HepG2 (cell line): Measurements from ENCODE around the gene CASR. TPM values are rescaled to one million over a fixed set of nuclear protein-coding genes. Genes with fewer than 3 reads are reported as not detected.

Experiments
- ATAC-seq: fragments of 200-7000 bp; cut with Tn5 transposase; 3 replicates; pipeline ENCODE4 v1.9.1; 2020; ENCODE audit warnings: mild to moderate bottlenecking, moderate library complexity
- BruUV-seq: library from RNA; stranded (reverse); fragments of 400-500 nt; replicated peaks from 2 replicates; lab custom pipeline; 2021; lab: Mats Ljungman, UMichigan
- CTCF ChIA-PET: fragments of 300-600 bp; formaldehyde crosslinking; extraction: SDS; loops from one replicate; lab custom pipeline; 2021; ENCODE audit warnings: low total read pairs, inconsistent platforms, low intra/inter-chr PET ratio; lab: Yijun Ruan, JAX
- POLR2A ChIA-PET: fragments of 350-600 bp; sonication (Branson Sonifier 250); formaldehyde crosslinking; loops from one replicate; lab custom pipeline; 2020; ENCODE audit warnings: antibody characterized with exemption, inconsistent platforms; lab: Yijun Ruan, JAX
- DNase-seq: peaks from one replicate; pipeline ENCODE4 v3.0.0-alpha.2; 2015; ENCODE audit warnings: low spot score
- FAIRE-seq: peaks from 3 replicates; lab custom pipeline; 2011; peaks lifted over from hg19 to GRCh38; lab: Jason Lieb, UNC
- H2AFZ ChIP-seq: one replicate; pipeline ENCODE4 v1.6.1; 2011; ENCODE audit warnings: low read length, inconsistent platforms
- H3K27ac ChIP-seq: fragments of 300-600 bp; 3 replicates; pipeline ENCODE4 v1.8.0; 2011; ENCODE audit warnings: mixed run types, mild to moderate bottlenecking, mixed read lengths, low read length, inconsistent platforms; ENCODE audit not compliant: insufficient read depth; ENCODE audit errors: extremely low read length
- H3K27me3 ChIP-seq, 2 experiments: fragments of 200-600 bp in 1 of 2; 2 replicates in 1 of 2; 3 replicates in 1 of 2; pipeline versions ENCODE4 v1.6.0 to v1.8.0; 2011; ENCODE audit warnings: low read length in 2 of 2, mild to moderate bottlenecking in 2 of 2, moderate library complexity in 2 of 2, inconsistent platforms in 1 of 2; ENCODE audit not compliant: insufficient read depth in 2 of 2, control insufficient read depth in 1 of 2
- H3K36me3 ChIP-seq, 2 experiments: fragments of 200-600 bp in 1 of 2; replicated peaks in 1 of 2; 2 replicates in 1 of 2; 3 replicates in 1 of 2; pipeline versions ENCODE4 v1.5.1 to v1.8.0; 2011; ENCODE audit warnings: low read length in 2 of 2, inconsistent platforms in 1 of 2; ENCODE audit not compliant: insufficient read depth in 2 of 2, control insufficient read depth in 1 of 2
- H3K4me1 ChIP-seq: 2 replicates; pipeline ENCODE4 v1.5.1; 2012; ENCODE audit warnings: low read length, inconsistent platforms; ENCODE audit not compliant: insufficient read depth
- H3K4me2 ChIP-seq: 2 replicates; pipeline ENCODE4 v1.6.0; 2011; ENCODE audit warnings: low read depth, low read length, inconsistent platforms
- H3K4me3 ChIP-seq, 3 experiments: fragments of 200-600 bp in 1 of 3; sonication (generic), shearing (Covaris generic) in 1 of 3; replicated peaks in 1 of 3; 2 replicates each; pipeline ENCODE4 v1.5.1; 2011 to 2016; ENCODE audit warnings: low read length in 3 of 3, inconsistent platforms in 2 of 3, low read depth in 2 of 3, mild to moderate bottlenecking in 2 of 3, control low read depth in 1 of 3, mixed read lengths in 1 of 3; ENCODE audit not compliant: insufficient read depth in 1 of 3
- H3K79me2 ChIP-seq: one replicate; pipeline ENCODE4 v1.6.1; 2011; ENCODE audit warnings: low read length, inconsistent platforms; ENCODE audit not compliant: insufficient read depth
- H3K9ac ChIP-seq: 2 replicates; pipeline ENCODE4 v1.6.0; 2011; ENCODE audit warnings: mild to moderate bottlenecking, low read depth, low read length, inconsistent platforms; ENCODE audit not compliant: insufficient read depth
- H3K9me3 ChIP-seq: 2 replicates; pipeline ENCODE4 v1.5.1; 2012; ENCODE audit warnings: mild to moderate bottlenecking, low read length
- H4K20me1 ChIP-seq: 2 replicates; pipeline ENCODE4 v1.6.0; 2011; ENCODE audit warnings: inconsistent platforms, mild to moderate bottlenecking, low read length, moderate library complexity; ENCODE audit not compliant: insufficient read depth
- CREM ChIP-seq, 2 experiments: sonication (generic) in 1 of 2; formaldehyde crosslinking in 1 of 2; IDR thresholded peaks; 2 replicates each; pipeline versions ENCODE4 v1.4.0 to v1.6.1; 2016 to 2020; ENCODE audit warnings: antibody characterized with exemption in 1 of 2, mild to moderate bottlenecking in 1 of 2, missing genetic modification reagents in 1 of 2
- HOXA3 ChIP-seq: sonication (generic); formaldehyde crosslinking; IDR thresholded peaks from 2 replicates; pipeline ENCODE4 v1.5.0; 2020; ENCODE audit warnings: missing genetic modification reagents
- REXO4 ChIP-seq: sonication (generic); formaldehyde crosslinking; IDR thresholded peaks from 2 replicates; pipeline ENCODE4 v1.8.0; 2022; ENCODE audit warnings: missing genetic modification reagents, mild to moderate bottlenecking, borderline replicate concordance
- SALL2 ChIP-seq: sonication (generic); formaldehyde crosslinking; IDR thresholded peaks from 2 replicates; pipeline ENCODE4 v1.8.1; 2023; ENCODE audit warnings: mild to moderate bottlenecking, missing genetic modification reagents, inconsistent platforms
- ZBTB4 ChIP-seq: sonication (generic); formaldehyde crosslinking; IDR thresholded peaks from 2 replicates; pipeline ENCODE4 v1.4.0; 2020; ENCODE audit warnings: missing genetic modification reagents, mild to moderate bottlenecking, borderline replicate concordance
- ZBTB44 ChIP-seq: sonication (generic); formaldehyde crosslinking; IDR thresholded peaks from 2 replicates; pipeline ENCODE4 v1.4.0; 2020; ENCODE audit warnings: missing genetic modification reagents
- ZNF33B ChIP-seq: sonication (generic); formaldehyde crosslinking; IDR thresholded peaks from 2 replicates; pipeline ENCODE4 v1.5.1; 2020; ENCODE audit warnings: mild to moderate bottlenecking, missing genetic modification reagents
- ZNF576 ChIP-seq: sonication (generic); formaldehyde crosslinking; IDR thresholded peaks from 2 replicates; pipeline ENCODE4 v1.4.0; 2020; ENCODE audit warnings: mild to moderate bottlenecking, missing genetic modification reagents
- WGBS: methylation state at CpG from one replicate; pipeline ENCODE4 v1.1.6; 2017; ENCODE audit warnings: low lambda C conversion rate; 5-methylcytosine and 5-hydroxymethylcytosine counted together
- in situ Hi-C: cut with HindIII; loops from 2 replicates; pipeline ENCODE4 v1.10.0; 2017; ENCODE audit warnings: low pct_unique_long_range_greater_than_20kb; ENCODE audit not compliant: extremely low pct_ligation_motif_present
- intact Hi-C: fragments of 100-400 bp; cut with micrococcal nuclease; formaldehyde crosslinking; loops from one replicate; pipeline ENCODE4 v1.10.0; 2022; ENCODE audit not compliant: unreplicated experiment
- polyA plus RNA-seq, 8 experiments: library from polyadenylated mRNA; depleted of rRNA in 3 of 8; stranded (reverse) in 7 of 8; unstranded in 1 of 8; fragments of >200 nt; fragmentation: Illumina TruSeq in 4 of 8; extraction: Trizol in 4 of 8; gene quantifications; 2 replicates each; pipeline versions ENCODE4 v1.2.1 to v1.2.3, GENCODE V29; 2011 to 2016; ENCODE audit warnings: low read depth in 4 of 8, missing spikeins in 1 of 8, mixed read lengths in 1 of 8; ENCODE audit not compliant: insufficient read depth in 1 of 8
- total RNA-seq, 5 experiments: library from RNA; depleted of rRNA; stranded (reverse); fragments of >200 nt; fragmentation: Illumina TruSeq; extraction: Trizol; gene quantifications; 2 replicates each; pipeline ENCODE4 v1.2.3, GENCODE V29; 2016; ENCODE audit warnings: low read depth in 1 of 5
- TF ChIP-seq, protein P1 (sequence below): IDR thresholded peaks from 2 replicates; pipeline ENCODE4 v1.6.1; 2016; ENCODE audit warnings: missing compliant biosample characterization, missing genetic modification reagents, borderline replicate concordance

CASR gene
- total and polyA plus RNA-seq, 2 of the 13 experiments (the other 11 are each of a cell fraction or from before 2014, with no cell fraction given) = not detected

DNA sequence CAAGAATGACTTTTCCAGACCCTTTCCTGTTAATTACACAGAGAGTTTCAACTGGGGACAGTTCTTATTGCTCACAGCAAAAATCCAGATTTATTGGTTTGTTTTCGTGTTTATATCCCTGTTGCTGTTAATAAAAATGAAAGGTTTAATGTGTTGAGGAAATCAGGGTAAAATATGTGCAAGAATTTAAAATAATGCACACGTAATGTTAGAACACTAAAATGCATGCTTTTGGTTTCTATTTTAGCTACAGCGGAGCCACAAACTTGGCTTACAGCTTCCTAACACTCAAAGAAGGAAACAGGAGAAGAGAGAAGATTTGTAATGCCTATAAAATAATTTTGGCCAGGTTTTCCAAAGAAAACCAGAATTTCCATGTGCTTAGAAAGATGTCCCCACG is 62.7 kb downstream of the CASR start:
- no peak overlapping the region for H3K9ac ChIP-seq
- no peak overlapping the region for H3K4me3 ChIP-seq
- H4K20me1 ChIP-seq = no peaks in the 10 kb centered on the region
- TF ChIP-seq ZNF576 (CRISPR knock-in tag) (no peak), CREM (IDR thresholded peaks at IDR 0.05) (no peak), CREM (CRISPR knock-in tag; IDR thresholded peaks at IDR 0.05) (no peak), ZBTB44 (no peak)
- ChIA-PET CTCF (no interaction called here), POLR2A (no interaction called here)
- DNase-seq (no peak), ATAC-seq (no peak), FAIRE-seq (no peak)
- 33% methylated on average over 4 of the region's 4 CpGs for WGBS
- H3K4me1 ChIP-seq = no peaks in the 10 kb centered on the region
- no peaks in the 10 kb centered on the region for H3K9me3 ChIP-seq
- no peak overlapping the region for H3K27ac ChIP-seq
- H3K4me2 ChIP-seq = no peak overlapping the region
- no TSS peak for BruUV-seq
- H3K36me3 ChIP-seq = no peaks in the 10 kb centered on the region
- no peak overlapping the region for H2AFZ ChIP-seq
- no peaks in the 10 kb centered on the region for H3K79me2 ChIP-seq
- intact Hi-C loops = no loop called here
- in situ Hi-C loops = no loop called here
- H3K27me3 ChIP-seq = peaks cover 0 to 13% of the 10 kb centered on the region in 2 experiments; a peak in 2 of 5 replicates

DNA sequence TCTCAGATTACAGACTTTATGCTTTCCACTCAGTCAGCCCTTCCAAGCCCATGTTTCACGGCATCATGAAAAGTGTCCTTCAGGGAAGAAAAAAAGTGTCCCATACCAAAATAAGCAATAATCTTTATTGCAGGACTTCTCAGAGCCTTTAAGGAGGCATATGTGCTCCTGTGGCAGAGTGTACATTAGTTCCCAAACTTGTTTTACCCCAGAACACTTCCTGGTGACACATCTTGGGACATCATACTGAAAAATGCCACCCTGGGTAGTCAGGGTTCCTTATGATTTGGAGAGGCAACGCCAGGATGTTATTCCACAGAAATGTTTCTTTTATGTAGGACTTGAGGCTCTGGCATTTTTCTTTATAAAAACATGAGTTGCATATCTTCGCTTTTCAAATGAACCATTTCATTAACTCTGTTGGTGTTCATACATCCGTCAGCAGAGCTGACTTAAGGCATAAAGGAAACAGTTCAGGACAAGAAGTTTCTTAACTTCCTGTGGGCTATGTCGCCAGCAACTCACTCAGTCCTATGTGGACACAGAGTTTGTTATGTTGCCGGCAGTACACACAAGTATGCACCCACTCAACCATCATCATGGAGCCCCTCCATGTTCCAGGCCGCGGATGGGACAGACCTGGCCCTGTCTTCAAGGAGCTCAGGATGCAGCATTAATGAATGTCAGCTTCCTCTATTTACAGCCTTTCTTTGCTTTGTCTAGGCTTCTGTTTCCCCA is 63.8 kb downstream of the CASR start:
- POLR2A ChIA-PET = no interaction called here
- DNase-seq (no peak), ATAC-seq (no peak), FAIRE-seq (no peak)
- Histone ChIP-seq H3K9me3 (no peaks in the 10 kb centered on the region), H3K27ac (no peak overlapping the region), H3K4me3 (no peak overlapping the region), H4K20me1 (no peaks in the 10 kb centered on the region), H3K36me3 (no peaks in the 10 kb centered on the region), H3K9ac (no peak overlapping the region), H3K27me3 (peaks cover 0 to 15% of the 10 kb centered on the region in 2 experiments; a peak in 2 of 5 replicates), H3K79me2 (no peaks in the 10 kb centered on the region), H3K4me2 (no peak overlapping the region), H3K4me1 (no peaks in the 10 kb centered on the region), H2AFZ (no peak overlapping the region)
- CTCF ChIA-PET = no interaction called here
- in situ Hi-C loops (no loop called here), intact Hi-C loops (no loop called here)
- WGBS = 50% methylated on average over 7 of the region's 8 CpGs
- no TSS peak for BruUV-seq
- TF ChIP-seq REXO4 (CRISPR knock-in tag) = no peak
- TF ChIP-seq ZBTB4 (CRISPR knock-in tag) = no peak
- TF ChIP-seq, protein P1, sequence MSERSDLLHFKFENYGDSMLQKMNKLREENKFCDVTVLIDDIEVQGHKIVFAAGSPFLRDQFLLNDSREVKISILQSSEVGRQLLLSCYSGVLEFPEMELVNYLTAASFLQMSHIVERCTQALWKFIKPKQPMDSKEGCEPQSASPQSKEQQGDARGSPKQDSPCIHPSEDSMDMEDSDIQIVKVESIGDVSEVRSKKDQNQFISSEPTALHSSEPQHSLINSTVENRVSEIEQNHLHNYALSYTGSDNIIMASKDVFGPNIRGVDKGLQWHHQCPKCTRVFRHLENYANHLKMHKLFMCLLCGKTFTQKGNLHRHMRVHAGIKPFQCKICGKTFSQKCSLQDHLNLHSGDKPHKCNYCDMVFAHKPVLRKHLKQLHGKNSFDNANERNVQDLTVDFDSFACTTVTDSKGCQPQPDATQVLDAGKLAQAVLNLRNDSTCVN (CRISPR knock-in tag) = no peak
- TF ChIP-seq HOXA3 (CRISPR knock-in tag) = no peak
- TF ChIP-seq SALL2 (CRISPR knock-in tag) = no peak
- TF ChIP-seq ZNF33B = no peak
